ENCODE measurements around the gene LRMDA.

Gene LRMDA

DNA sequence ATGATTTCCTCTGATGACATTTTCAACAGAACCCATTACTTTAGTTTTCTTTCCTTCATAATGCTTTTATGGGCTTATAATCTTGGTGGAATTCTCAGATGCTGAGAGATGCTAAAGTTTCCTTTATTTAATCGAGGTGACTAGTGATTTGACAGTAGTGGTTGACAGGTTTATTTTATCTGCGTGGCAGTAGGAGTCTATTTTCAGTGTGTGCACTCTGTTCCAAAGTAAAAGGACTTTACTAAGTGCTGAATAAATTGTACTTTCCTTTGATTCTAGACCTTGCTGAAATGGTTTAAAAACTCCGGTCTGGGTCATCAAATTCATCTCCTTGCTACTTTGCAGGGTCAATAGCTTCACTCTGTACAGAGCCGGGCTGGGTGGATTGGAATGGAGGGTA, 900.3 kb downstream of the LRMDA start:
- in situ Hi-C loops (cut with MboI; ENCODE audit: low pct_unique_long_range_greater_than_20kb, low sequenced_read_pairs): no loop called here
- DNase-seq: no peak

DNA sequence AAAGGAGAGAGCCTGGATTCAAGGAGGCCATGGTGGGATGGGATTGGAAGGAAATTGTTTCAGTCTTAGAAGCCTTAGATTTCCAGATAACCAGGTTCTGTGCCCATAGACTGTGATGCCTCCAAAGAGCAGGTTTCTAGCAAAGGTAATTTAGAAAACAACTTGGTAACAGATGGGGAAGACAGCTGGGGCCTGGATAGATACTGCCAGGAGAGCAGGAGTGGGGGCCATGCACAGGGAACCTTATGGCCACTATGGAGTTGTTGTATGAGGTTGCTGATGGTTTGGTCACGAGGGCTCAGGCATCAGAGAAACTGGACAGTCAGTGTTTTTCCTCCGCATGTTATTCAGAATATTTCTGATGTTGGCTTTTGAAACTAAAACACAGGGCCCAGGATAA, 901.9 kb downstream of the LRMDA start:
- in situ Hi-C loops (cut with MboI; ENCODE audit: low pct_unique_long_range_greater_than_20kb, low sequenced_read_pairs): no loop called here
- no peak for DNase-seq

DNA sequence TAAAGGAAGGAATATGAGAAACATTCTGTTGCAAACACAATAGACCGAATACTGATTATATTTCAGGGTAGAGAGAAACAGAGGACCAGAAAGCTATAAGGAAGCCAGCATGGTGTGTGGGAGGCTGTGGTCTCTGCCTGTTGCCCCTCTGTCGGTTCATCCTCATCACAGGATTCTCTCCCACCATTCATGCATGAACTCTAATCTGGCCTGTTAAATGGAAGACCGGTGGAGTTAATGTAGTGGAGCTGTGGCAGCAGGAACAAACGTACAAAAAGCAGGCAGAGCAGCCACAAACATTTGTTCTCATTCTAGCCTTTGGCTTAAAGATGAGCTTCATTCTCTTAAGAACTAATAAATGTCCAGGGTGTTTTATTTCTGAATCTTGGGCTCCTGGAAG, 902.4 kb downstream of the LRMDA start:
- in situ Hi-C loops (cut with MboI; ENCODE audit: low pct_unique_long_range_greater_than_20kb, low sequenced_read_pairs): no loop called here
- no peak for DNase-seq

DNA sequence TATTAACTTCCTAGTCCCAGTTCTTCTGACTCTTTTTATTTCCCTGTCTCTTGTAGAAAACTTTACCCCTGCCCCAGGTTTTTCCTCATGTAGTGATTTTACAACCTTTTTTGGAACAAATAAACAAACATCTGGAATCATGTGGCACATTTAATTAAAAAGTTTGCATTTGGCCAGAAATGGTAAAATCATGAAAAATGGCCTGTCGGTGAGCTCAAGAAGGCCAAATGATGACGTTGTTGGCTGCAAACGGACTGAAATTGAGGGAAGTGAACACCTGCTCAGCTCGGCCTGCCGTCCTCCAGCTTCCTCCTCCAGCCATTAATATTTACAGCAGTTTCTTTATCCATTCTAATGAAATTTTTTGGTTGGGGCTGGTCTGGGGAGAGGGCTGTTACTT, 902.8 kb downstream of the LRMDA start:
- no peak for DNase-seq
- in situ Hi-C loops (cut with MboI; ENCODE audit: low pct_unique_long_range_greater_than_20kb, low sequenced_read_pairs): no loop called here

DNA sequence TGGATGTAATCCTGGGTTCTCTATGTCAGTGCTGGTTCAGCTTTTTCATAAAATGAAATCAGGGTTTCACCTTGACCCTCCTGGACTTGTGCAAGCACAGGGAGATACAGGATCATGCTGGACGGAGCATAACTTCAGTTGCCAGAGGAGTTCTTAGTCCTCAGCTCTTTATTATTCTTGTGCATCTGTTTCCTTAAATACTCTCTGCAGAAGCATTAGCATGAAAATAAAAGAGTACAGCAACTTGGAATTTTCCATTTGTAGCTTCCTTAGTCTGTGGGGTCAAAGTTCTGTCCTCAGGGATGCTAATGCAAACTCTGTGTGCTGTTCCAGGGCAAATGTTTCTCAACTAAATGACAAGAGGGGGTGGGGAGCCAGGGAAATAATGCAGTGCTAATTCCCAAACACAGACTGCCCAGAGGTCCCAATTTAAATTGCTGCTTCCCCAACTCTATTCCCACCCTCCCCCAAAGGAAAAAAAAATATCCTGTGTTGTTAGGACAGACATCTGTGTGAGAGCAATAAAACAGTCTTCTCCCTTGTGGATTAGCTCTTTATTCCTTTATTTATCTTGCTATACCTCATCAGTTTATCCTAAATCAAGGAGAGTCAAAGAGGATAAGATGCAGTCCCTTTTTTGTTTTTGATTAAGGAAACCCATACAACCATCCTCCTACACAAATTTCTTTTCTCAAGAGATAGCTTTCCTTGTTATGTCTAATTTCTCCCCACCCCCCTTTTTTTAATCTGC, 905.0 kb downstream of the LRMDA start:
- no peak for DNase-seq

DNA sequence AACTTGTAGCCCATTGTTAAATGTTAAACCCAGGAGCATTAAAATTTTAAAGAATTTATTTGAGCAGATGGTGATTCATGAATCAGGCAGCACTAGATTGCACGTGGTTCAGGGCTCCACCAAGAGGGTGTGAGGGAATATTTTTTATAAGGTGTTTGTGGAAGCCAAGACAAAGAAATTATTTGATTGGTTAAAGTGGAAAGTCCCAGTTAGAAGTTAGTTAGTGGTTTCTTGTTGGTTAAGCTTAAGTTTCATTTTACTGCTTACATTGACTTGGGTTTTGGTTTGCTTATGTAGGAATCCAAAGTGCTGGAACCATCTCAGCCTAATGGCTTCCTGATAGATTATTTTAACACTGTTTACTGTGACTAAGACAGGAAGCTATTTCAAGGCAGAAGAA, 906.2 kb downstream of the LRMDA start:
- in situ Hi-C loops (cut with MboI; ENCODE audit: low pct_unique_long_range_greater_than_20kb, low sequenced_read_pairs): no loop called here
- DNase-seq: no peak

More for the DNA sequence above, 905.0 kb downstream of the LRMDA start:
- in situ Hi-C loops (cut with MboI; ENCODE audit: low pct_unique_long_range_greater_than_20kb, low sequenced_read_pairs): no loop called here

DNA sequence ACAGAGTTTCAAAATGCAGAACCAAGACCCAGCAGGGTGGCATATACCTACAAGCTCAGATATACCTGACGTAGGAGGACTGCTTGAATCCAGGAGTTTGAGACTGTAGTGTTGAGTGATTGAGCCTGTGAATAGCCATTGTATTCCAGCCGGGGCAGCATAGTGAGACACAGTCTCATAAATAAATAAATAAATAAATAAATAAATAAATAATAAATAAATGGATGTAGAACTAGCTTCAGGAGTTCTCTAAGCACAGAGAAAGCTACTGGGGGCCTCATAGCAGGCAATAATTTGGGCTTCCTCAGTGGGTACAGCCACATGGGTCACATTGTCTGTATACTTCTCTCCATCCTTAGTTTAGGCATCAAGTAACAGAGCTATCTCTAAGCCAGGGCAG, 906.8 kb downstream of the LRMDA start:
- DNase-seq: no peak
- in situ Hi-C loops (cut with MboI; ENCODE audit: low pct_unique_long_range_greater_than_20kb, low sequenced_read_pairs): no loop called here

DNA sequence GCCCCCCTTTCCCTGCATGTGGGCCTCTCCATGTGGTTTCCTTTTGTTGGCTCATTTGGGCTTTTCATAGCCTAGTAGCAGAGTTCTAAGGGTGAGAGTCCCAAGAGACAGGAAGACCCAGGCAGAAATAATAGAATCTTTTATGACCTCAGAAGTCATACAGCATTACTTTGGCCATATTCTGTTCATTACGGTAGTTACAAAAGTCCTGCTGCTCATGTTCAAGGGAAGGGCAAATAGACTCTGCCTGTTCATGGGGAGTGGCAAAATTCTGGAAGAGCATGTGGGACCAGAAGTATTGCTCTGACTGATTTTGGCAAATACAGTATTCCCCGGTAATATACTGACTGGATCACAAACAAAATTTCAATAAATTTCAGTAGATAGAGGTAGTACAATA, 910.3 kb downstream of the LRMDA start:
- no peak for DNase-seq
- in situ Hi-C loops (cut with MboI; ENCODE audit: low pct_unique_long_range_greater_than_20kb, low sequenced_read_pairs): no loop called here

DNA sequence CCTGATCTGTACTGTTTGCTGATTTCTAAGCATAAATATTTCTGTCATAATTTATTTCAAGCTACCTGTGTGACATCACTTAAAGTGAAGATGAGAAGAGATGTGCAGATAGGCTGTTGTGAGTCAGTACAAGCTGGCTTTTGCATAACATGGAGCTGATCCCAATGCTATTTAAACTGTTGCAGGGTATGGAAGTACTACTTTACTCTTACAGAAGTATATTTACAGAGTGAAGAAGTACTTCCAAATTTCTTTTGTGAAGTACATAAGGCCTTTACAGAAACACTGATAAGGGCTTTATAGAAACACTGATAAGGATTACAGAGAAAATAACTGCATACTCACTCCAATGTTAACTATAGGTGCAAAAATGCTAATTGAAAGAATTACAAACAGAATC, 911.6 kb downstream of the LRMDA start:
- DNase-seq: no peak

DNA sequence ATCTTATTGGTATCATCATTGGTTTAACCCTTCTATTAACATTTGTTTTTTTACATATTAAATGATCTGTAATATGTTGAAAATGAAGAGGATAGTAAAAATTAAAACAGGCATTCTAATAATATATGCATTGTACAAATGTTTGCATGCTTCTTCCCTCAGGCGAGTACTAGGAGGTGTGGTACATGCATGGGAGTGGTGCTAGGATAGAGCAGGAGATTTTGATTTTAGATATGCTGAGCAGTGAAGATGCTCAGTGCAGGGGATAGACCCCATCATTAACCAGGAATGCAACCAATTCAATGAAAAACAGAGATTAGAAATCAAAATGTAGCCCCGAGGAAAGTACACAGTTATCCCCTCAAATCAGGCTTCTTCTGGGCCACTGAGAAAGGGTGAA, 916.4 kb downstream of the LRMDA start:
- DNase-seq: no peak
- in situ Hi-C loops (cut with MboI; ENCODE audit: low pct_unique_long_range_greater_than_20kb, low sequenced_read_pairs): no loop called here

More for the DNA sequence above, 911.6 kb downstream of the LRMDA start:
- in situ Hi-C loops (cut with MboI; ENCODE audit: low pct_unique_long_range_greater_than_20kb, low sequenced_read_pairs): no loop called here

DNA sequence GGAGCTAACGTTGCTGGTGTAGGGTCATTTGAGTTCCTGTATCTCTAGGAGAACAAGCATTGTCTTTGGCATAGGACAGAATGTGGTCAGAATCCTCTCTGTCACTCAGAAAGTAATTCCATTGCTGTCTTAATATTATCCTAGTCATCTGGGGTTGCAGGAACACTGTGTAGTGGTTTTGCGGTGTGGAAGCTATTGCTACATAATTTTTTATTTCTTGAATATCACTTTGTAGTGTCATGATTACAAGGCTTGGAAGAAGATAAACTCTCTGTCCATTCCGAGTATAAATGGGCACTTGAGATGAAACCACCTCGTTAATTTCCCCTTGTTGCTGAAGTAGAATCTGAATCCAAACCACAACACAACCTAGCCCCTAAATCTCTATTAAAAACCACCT, 919.2 kb downstream of the LRMDA start:
- in situ Hi-C loops (cut with MboI; ENCODE audit: low pct_unique_long_range_greater_than_20kb, low sequenced_read_pairs): no loop called here
- DNase-seq: no peak

DNA sequence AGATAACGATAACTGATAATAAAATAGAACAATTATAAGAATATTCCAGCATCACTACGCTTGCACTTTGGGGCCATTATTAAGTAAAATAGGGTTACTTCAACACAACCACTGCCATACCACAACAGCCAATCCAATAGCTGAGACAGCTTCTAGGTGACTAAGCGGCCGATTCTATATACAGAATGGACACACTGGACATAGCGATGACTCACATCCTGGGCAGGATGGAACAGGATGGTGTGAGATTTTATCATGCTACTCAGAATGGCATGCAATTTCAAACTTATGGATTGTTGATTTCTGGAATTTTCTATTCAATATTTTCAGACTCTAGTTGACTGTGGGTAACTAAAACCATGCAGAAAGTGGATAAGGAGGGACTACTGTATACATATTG, 920.9 kb downstream of the LRMDA start:
- in situ Hi-C loops (cut with MboI; ENCODE audit: low pct_unique_long_range_greater_than_20kb, low sequenced_read_pairs): no loop called here
- no peak for DNase-seq

DNA sequence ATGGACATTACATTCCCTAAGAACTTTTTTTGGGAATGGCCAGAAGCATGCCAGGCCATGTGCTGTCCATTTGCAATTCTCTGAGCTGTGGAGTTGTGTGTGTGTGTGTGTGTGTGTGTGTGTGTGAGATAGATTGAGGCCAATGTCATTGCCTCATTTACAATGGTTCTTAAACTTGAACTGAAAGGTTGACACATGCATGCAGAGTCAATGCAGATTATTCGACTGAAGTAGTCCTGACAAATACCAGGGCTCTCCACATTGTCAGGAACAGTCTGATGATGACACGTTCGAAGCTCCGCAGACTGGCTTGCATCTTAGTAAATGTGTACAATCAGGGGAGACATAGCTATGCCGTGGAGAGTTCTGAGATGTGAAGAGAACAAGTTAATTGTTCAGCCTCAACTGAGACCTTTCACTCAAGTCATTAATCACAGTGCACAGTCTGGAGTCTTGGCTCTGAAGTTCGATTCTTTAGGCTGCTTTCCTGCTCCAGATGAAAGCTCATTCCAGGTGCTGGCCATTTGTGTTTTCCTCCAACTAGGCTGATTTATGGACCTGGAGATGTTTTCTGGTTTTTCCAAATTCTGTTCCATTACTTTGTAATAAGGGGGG, 921.9 kb downstream of the LRMDA start:
- in situ Hi-C loops (cut with MboI; ENCODE audit: low pct_unique_long_range_greater_than_20kb, low sequenced_read_pairs): no loop called here
- no peak for DNase-seq

DNA sequence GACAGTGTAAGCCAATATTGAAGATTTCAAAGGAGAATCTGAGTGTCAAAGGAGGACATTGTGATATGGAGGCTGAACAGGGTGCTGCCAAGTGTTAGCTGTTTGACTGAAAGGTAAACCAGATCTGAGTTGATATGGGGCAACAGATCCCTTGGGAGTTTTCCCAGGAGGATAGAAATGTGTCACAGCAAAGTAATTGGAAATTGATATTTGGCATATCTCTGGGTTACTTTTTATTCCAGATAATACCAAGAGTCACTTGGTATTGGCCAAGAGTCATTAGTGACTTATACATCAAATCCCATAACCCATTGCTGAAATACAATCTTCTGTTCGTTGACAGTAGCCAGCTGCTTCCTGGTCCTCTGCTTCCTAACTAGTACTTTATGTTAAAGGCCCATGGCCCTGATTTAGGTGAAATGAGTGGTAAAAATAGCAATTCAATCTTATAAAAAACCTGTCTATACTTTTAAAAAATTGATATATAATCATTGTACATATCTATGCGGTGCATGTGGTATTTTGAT, 922.9 kb downstream of the LRMDA start:
- in situ Hi-C loops (cut with MboI; ENCODE audit: low pct_unique_long_range_greater_than_20kb, low sequenced_read_pairs): no loop called here
- DNase-seq: no peak

DNA sequence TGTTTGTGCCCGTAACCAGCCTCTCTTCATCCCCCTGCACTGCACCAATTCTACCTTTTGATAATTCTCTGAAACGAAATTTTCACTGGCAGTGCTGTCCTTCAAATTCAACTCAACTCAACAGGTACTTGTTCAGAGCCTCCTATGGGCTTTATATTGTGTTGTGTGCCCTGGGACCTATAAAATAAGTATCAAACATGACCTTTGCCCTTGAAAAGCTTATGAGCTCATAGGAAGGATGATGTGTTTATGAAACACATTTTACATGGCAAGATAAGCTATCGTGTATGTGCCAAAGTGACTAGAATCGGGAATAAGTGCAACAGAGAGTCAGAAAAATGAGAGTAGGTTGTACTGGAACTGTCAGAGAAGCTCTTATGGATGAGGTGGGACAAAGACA, 923.5 kb downstream of the LRMDA start:
- in situ Hi-C loops (cut with MboI; ENCODE audit: low pct_unique_long_range_greater_than_20kb, low sequenced_read_pairs): no loop called here
- no peak for DNase-seq

DNA sequence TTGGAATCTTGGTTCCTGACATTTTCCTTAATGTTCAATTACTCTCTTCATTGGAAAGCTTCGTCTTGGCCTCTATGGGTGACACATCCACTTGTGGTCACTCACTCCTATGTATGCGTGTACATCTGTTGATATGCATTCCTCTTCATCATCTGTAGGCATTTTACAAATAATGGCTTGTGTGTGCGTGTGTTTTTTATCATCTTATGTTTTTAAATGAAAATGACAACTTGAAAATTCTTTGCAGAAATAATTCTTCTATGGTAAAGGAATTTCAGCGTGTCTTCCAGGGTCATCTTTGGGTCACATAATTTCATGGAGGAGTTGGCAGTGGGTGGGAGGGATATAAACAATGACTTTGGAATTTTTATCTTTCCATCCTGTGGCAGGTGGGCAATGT, 925.1 kb downstream of the LRMDA start:
- DNase-seq: no peak
- in situ Hi-C loops (cut with MboI; ENCODE audit: low pct_unique_long_range_greater_than_20kb, low sequenced_read_pairs): no loop called here

DNA sequence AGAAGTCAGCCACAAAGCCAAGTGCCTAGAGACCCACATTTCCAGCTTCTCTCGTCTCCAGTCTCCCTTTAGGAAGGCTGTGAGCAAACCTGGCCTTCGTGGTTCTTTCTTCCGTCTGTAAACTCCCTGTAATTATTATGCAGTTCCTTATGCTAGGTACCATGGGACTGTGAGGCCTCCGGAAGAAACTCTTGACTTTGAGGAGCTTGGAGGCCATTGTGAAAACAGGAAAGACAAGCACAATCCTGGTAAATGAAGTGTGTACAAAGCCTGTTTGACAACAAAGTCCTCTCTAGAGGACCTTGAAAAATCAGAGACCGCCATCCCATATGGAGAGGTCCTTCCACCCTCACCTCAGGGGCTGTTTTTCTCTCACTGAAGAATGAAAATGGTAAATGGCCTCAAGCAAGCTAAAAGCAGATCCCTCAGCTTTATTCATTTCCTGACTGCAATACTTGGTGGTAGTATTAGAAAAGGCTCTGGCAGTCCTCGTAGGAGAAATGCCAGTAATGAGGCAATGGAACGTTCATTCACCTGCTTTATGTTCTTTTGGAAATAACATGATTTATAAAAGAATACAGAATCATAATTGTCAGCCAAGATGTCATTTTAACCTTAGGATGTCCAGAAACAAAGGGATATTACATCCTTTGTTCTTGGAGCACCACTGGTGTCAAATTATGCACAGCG, 926.4 kb downstream of the LRMDA start:
- in situ Hi-C loops (cut with MboI; ENCODE audit: low pct_unique_long_range_greater_than_20kb, low sequenced_read_pairs): no loop called here
- DNase-seq: no peak

DNA sequence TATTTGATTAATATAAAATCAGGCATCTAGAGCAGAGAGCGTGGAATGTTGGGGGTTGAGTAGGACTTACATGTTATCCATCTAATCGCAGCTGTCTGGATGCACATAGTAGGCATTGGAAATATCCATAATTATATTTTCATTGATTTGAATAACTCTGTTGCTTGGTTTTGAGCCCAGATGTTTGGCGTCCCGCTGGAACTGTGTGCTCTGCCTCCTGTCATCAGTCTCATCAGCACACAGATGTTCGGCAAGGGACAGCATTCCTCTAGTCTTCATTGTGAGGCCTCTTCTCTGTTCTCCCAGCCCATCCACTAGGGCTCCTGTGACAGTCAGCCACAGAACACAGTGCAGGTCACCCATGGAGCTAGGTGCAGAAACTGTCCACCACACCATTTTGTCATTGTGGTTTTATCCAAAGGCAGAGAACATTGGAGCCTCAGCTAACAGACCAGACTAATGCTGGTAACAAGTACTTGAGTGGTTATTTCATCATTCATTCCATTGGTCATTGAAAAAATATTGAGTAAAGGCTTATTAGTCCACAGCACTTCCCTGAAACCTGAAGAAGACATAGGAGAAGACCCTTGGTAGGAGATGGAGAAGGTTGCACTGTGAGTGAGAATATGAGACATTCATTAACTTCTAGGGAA, 927.4 kb downstream of the LRMDA start:
- in situ Hi-C loops (cut with MboI; ENCODE audit: low pct_unique_long_range_greater_than_20kb, low sequenced_read_pairs): no loop called here
- DNase-seq: no peak

DNA sequence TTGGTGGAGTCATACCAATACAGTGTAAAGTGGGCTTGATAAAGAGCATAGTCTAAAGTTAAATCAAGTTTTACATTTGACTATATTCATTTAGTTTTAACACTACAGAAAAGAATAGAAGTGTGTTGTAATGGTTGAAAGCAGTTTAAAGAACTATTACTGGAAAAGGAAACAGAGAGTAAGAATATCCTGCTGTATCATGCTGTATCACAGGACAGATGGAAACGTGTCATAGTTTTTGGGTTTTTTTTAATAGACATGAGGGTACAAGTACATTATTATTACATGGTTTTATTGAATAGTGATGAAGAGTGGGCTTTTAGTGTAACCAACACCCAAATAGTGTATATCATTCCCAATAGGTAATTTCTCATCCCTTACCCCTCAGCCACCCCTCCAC, 944.3 kb downstream of the LRMDA start:
- DNase-seq: no peak
- in situ Hi-C loops (cut with MboI; ENCODE audit: low pct_unique_long_range_greater_than_20kb, low sequenced_read_pairs): no loop called here

DNA sequence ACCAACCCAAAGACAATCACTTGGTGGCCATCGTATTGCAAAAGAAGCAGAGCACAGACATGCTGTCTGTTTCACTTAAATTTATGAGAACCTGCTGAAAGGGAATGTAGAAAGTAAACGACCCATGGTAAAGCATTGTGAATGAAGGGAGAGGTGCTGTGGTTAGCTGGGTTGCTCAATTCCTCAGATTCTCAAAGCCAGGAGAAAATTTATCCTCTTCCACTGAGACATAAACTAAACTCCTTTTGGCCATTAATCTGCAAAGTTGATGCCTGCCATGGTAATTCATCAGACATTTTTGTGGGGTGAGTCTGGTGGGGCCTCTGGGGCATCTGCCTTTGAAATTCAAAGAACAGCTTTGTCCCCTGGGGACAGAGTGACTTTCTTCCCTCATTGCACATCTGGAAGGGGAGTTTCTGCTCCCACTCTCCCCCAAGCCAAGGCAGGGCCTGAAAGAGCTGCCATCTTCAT, 951.0 kb downstream of the LRMDA start:
- in situ Hi-C loops (cut with MboI; ENCODE audit: low pct_unique_long_range_greater_than_20kb, low sequenced_read_pairs): no loop called here
- no peak for DNase-seq
